H1 (cell line): ENCODE results near the gene SIGLEC15. TPM values are rescaled to one million over a fixed set of nuclear protein-coding genes. Genes with fewer than 3 reads are reported as not detected.

Source experiments
- CTCF ChIA-PET: fragments of 300-600 bp; sonication (Branson Sonifier 250); formaldehyde crosslinking; loops from one replicate; lab custom pipeline; 2021; ENCODE audit not compliant: partially characterized antibody; lab: Charles Lee
- POLR2A ChIA-PET: fragments of 300-600 bp; sonication (Branson Sonifier 250); formaldehyde crosslinking; loops from one replicate; lab custom pipeline; 2021; ENCODE audit warnings: inconsistent platforms; ENCODE audit not compliant: partially characterized antibody; lab: Charles Lee
- DNase-seq, 2 experiments: peaks; one replicate each; pipeline versions ENCODE4 v3.0.0 to v3.0.0-alpha.2; 2010 to 2022; ENCODE audit warnings: low spot score in 2 of 2, low read depth in 1 of 2, mixed read lengths in 1 of 2
- FAIRE-seq: peaks from 2 replicates; lab custom pipeline; 2011; peaks lifted over from hg19 to GRCh38; lab: Jason Lieb, UNC
- H2AFZ ChIP-seq: 2 replicates; pipeline ENCODE4 v1.8.1; 2012; ENCODE audit warnings: low read length, inconsistent platforms
- H2AK5ac ChIP-seq: 2 replicates; pipeline ENCODE4 v1.6.1; 2013; ENCODE audit warnings: low read depth, low read length
- H2BK120ac ChIP-seq: replicated peaks from 2 replicates; pipeline ENCODE3; 2013; ENCODE audit warnings: low read depth, low read length, inconsistent platforms
- H2BK12ac ChIP-seq: 2 replicates; pipeline ENCODE4 v1.6.1; 2013; ENCODE audit warnings: low read depth, low read length
- H2BK15ac ChIP-seq: 2 replicates; pipeline ENCODE4 v1.6.1; 2013; ENCODE audit warnings: low read length
- H2BK20ac ChIP-seq: 2 replicates; pipeline ENCODE4 v1.6.1; 2013; ENCODE audit warnings: low read length
- H2BK5ac ChIP-seq: 2 replicates; pipeline ENCODE4 v1.6.1; 2013; ENCODE audit warnings: low read depth, low read length
- H3K14ac ChIP-seq: 2 replicates; pipeline ENCODE4 v1.6.1; 2013; ENCODE audit warnings: inconsistent platforms; ENCODE audit not compliant: insufficient read length
- H3K18ac ChIP-seq: 2 replicates; pipeline ENCODE4 v1.6.1; 2013; ENCODE audit warnings: low read length; ENCODE audit errors: extremely low read depth
- H3K23ac ChIP-seq: 2 replicates; pipeline ENCODE4 v1.6.1; 2013; ENCODE audit warnings: inconsistent platforms; ENCODE audit not compliant: insufficient read length
- H3K23me2 ChIP-seq: 2 replicates; pipeline ENCODE4 v1.6.1; 2013; ENCODE audit warnings: low read depth, low read length
- H3K27ac ChIP-seq: 2 replicates; pipeline ENCODE4 v1.6.1; 2011; ENCODE audit warnings: low read depth, low read length, inconsistent platforms
- H3K27me3 ChIP-seq, 4 experiments: replicated peaks in 1 of 4; 1 replicate in 1 of 4; 2 replicates in 3 of 4; pipeline versions ENCODE4 v1.6.1 to v1.8.1; 2011 to 2013; ENCODE audit warnings: low read length in 3 of 4, mild to moderate bottlenecking in 3 of 4, inconsistent platforms in 2 of 4, mixed read lengths in 2 of 4, moderate library complexity in 1 of 4; ENCODE audit not compliant: control insufficient read depth in 3 of 4, insufficient read depth in 3 of 4; ENCODE audit errors: extremely low read depth in 1 of 4
- H3K36me3 ChIP-seq, 4 experiments: 2 replicates each; pipeline versions ENCODE4 v1.6.1 to v1.8.1; 2011 to 2013; ENCODE audit warnings: mild to moderate bottlenecking in 4 of 4, low read length in 3 of 4, moderate library complexity in 2 of 4, control low read depth in 1 of 4, inconsistent platforms in 1 of 4; ENCODE audit not compliant: insufficient read depth in 4 of 4, control insufficient read depth in 2 of 4
- H3K4ac ChIP-seq: replicated peaks from 2 replicates; pipeline ENCODE3; 2013; ENCODE audit warnings: low read length, low read depth, mixed read lengths, inconsistent platforms; ENCODE audit not compliant: insufficient read length
- H3K4me1 ChIP-seq, 4 experiments: replicated peaks in 1 of 4; 1 replicate in 1 of 4; 2 replicates in 3 of 4; pipeline versions ENCODE4 v1.6.1 to v1.8.1; 2011 to 2013; ENCODE audit warnings: low read length in 3 of 4, inconsistent platforms in 2 of 4, mixed read lengths in 1 of 4; ENCODE audit not compliant: insufficient read depth in 4 of 4, control insufficient read depth in 3 of 4
- H3K4me2 ChIP-seq, 2 experiments: 2 replicates each; pipeline versions ENCODE4 v1.6.1 to v1.8.1; 2011 to 2013; ENCODE audit warnings: low read depth in 2 of 2, low read length in 2 of 2, control low read depth in 1 of 2, inconsistent platforms in 1 of 2, mild to moderate bottlenecking in 1 of 2; ENCODE audit not compliant: insufficient read depth in 1 of 2
- H3K4me3 ChIP-seq, 4 experiments: fragments of 200-600, 300-600 bp in 1 of 4; sonication (generic), shearing (Covaris generic), sonication (Bioruptor Twin) in 1 of 4; 2 replicates each; pipeline versions ENCODE4 v1.5.1 to v1.8.1; 2011 to 2016; ENCODE audit warnings: low read length in 4 of 4, low read depth in 3 of 4, control low read depth in 2 of 4, inconsistent platforms in 2 of 4, mild to moderate bottlenecking in 2 of 4, mixed read lengths in 1 of 4, moderate library complexity in 1 of 4; ENCODE audit not compliant: insufficient read depth in 2 of 4; ENCODE audit errors: extremely low read depth in 1 of 4
- H3K56ac ChIP-seq: replicated peaks from 2 replicates; pipeline ENCODE3; 2013; ENCODE audit warnings: low read depth, mild to moderate bottlenecking, mixed read lengths, low read length, inconsistent platforms; ENCODE audit not compliant: insufficient read length
- H3K79me1 ChIP-seq: 2 replicates; pipeline ENCODE4 v1.6.1; 2013; ENCODE audit warnings: low read depth, low read length, control low read depth
- H3K79me2 ChIP-seq, 2 experiments: 2 replicates each; pipeline versions ENCODE4 v1.6.1 to v1.8.1; 2012 to 2013; ENCODE audit warnings: low read length in 2 of 2, mild to moderate bottlenecking in 2 of 2, inconsistent platforms in 1 of 2; ENCODE audit not compliant: insufficient read depth in 2 of 2, control insufficient read depth in 1 of 2
- H3K9ac ChIP-seq, 4 experiments: replicated peaks in 1 of 4; 1 replicate in 1 of 4; 2 replicates in 3 of 4; pipeline versions ENCODE4 v1.6.1 to v1.8.1; 2011 to 2013; ENCODE audit warnings: low read depth in 3 of 4, low read length in 3 of 4, control low read depth in 2 of 4, mild to moderate bottlenecking in 2 of 4, moderate library complexity in 2 of 4, inconsistent platforms in 1 of 4; ENCODE audit errors: extremely low read depth in 1 of 4
- H3K9me3 ChIP-seq, 2 experiments: 2 replicates each; pipeline versions ENCODE4 v1.6.1 to v1.8.1; 2012 to 2013; ENCODE audit warnings: mild to moderate bottlenecking in 2 of 2, moderate library complexity in 2 of 2, control low read depth in 1 of 2, inconsistent platforms in 1 of 2, low read depth in 1 of 2, low read length in 1 of 2, mixed read lengths in 1 of 2; ENCODE audit not compliant: insufficient read depth in 2 of 2
- H4K20me1 ChIP-seq, 2 experiments: replicated peaks in 1 of 2; 2 replicates each; pipeline versions ENCODE3 to v1.8.1; 2011 to 2013; ENCODE audit warnings: inconsistent platforms in 2 of 2, low read length in 2 of 2, mild to moderate bottlenecking in 1 of 2; ENCODE audit not compliant: insufficient read depth in 2 of 2, control insufficient read depth in 1 of 2
- H4K5ac ChIP-seq: 2 replicates; pipeline ENCODE4 v1.6.1; 2013; ENCODE audit warnings: low read length, low read depth, mixed read lengths, inconsistent platforms; ENCODE audit not compliant: insufficient read length
- H4K8ac ChIP-seq: 2 replicates; pipeline ENCODE4 v1.8.0; 2013; ENCODE audit warnings: mild to moderate bottlenecking, moderate library complexity, low read length, inconsistent platforms; ENCODE audit not compliant: insufficient read depth; ENCODE audit errors: extremely low read depth
- H4K91ac ChIP-seq: replicated peaks from 2 replicates; pipeline ENCODE3; 2013; ENCODE audit warnings: low read length, mixed read lengths, inconsistent platforms; ENCODE audit not compliant: insufficient read length
- BRCA1 ChIP-seq: IDR thresholded peaks from 2 replicates; pipeline ENCODE4 v1.6.1; 2012; ENCODE audit warnings: low read depth, low read length, improper control_type of control experiment
- HDAC2 ChIP-seq, 2 experiments: fragments of 300-600 bp in 1 of 2; sonication (generic) in 1 of 2; IDR thresholded peaks; 2 replicates each; pipeline ENCODE4 v1.6.1; 2011 to 2012; ENCODE audit warnings: low read depth in 2 of 2, low read length in 2 of 2, mild to moderate bottlenecking in 2 of 2, moderate library complexity in 2 of 2, borderline replicate concordance in 1 of 2, inconsistent platforms in 1 of 2
- TBP ChIP-seq: IDR thresholded peaks from 2 replicates; pipeline ENCODE4 v1.6.1; 2011; ENCODE audit warnings: low read depth, low read length, improper control_type of control experiment
- WGBS, 2 experiments: shearing (Covaris generic) in 1 of 2; methylation state at CpG; one replicate each; pipeline versions ENCODE4 v1.1.6 to v1.1.7; 2013 to 2015; ENCODE audit warnings: low lambda C conversion rate in 2 of 2, mixed read lengths in 2 of 2, inconsistent platforms in 1 of 2, low coverage in 1 of 2, missing lambda C conversion rate in 1 of 2; ENCODE audit not compliant: insufficient replicate concordance in 2 of 2, insufficient coverage in 1 of 2, insufficient read length in 1 of 2; ENCODE audit errors: extremely low coverage in 1 of 2, missing lambda C conversion rate in 1 of 2; 5-methylcytosine and 5-hydroxymethylcytosine counted together
- polyA plus RNA-seq, 7 experiments: library from polyadenylated mRNA; depleted of rRNA in 3 of 7; stranded (reverse) in 5 of 7; unstranded in 2 of 7; fragments of >200 nt in 5 of 7; fragments of 200-250 nt in 2 of 7; gene quantifications; 1 replicate in 5 of 7; 2 replicates in 1 of 7; 4 replicates in 1 of 7; pipeline versions ENCODE4 v1.2.1 to v1.2.3, GENCODE V29; 2011 to 2013; ENCODE audit warnings: missing spikeins in 2 of 7, mixed read lengths in 2 of 7
- total RNA-seq: library from RNA; stranded (reverse); fragmentation: NEBNext Ultra II Directional; extraction: Animal tissue kit (Norgen Biotek cat#: 25700); gene quantifications from 2 replicates; pipeline ENCODE4 v1.2.1, GENCODE V29; 2021

SIGLEC15 gene
- total and polyA plus RNA-seq, 2 of the 8 experiments (the other 6 are each of a cell fraction or from before 2014, with no cell fraction given), result 0.20 to 0.37 TPM

DNA sequence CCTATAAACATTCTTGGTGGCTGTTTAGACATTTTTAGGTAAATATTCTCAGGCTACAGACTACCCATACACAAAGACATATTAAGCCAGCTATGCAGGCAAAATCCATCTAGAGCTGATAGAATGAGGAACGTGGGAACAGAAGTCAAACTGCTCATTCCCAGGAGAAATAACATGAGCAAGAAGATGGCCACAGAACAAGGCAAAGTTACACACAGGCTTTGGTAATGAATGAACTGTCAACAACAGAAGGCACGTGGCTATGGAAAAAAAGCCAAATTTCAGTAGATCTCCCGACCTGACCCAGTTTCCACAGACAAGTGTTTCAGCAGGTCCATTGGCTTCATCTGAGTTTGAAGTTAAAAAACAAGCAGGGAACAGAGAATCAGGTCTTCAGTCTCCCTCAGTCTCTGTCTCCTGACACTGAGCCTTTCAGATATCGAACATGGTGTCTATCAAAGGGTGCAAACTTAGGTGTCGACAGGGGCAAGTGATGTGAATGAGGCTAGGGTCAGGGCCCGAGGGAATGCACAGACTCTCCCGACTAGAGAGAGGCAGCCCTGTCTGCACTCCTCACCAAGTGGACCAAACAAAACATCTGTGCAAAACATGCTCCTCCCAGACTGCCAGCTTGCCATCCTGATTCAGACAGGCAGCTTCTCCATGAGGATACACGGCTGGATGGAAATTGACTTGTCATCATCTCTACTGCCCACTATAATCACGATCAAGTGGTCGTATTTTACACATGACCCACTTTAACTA is 25.9 kb downstream of the SIGLEC15 start:
- Histone ChIP-seq H3K36me3 (peaks cover 0 to 6% (median 4%) of the 10 kb centered on the region in 4 experiments; a peak in 5 of 8 replicates), H2BK12ac (no peak overlapping the region), H2AFZ (no peak overlapping the region), H3K56ac (no peak overlapping the region), H4K20me1 (no peaks in the 10 kb centered on the region), H3K4me2 (no peak overlapping the region), H2BK120ac (no peak overlapping the region), H4K91ac (no peak overlapping the region), H3K4me1 (no peaks in the 10 kb centered on the region), H3K4me3 (no peak overlapping the region), H3K4ac (no peak overlapping the region), H3K9ac (no peak overlapping the region), H3K9me3 (no peaks in the 10 kb centered on the region), H4K5ac (no peak overlapping the region), H4K8ac (no peak overlapping the region), H3K79me1 (no peaks in the 10 kb centered on the region), H3K27me3 (no peaks in the 10 kb centered on the region), H3K79me2 (no peaks in the 10 kb centered on the region), H2BK15ac (no peak overlapping the region), H3K18ac (no peak overlapping the region), H2AK5ac (no peak overlapping the region), H3K27ac (no peak overlapping the region), H3K23me2 (no peaks in the 10 kb centered on the region), H2BK5ac (no peak overlapping the region), H2BK20ac (no peak overlapping the region), H3K14ac (no peak overlapping the region), H3K23ac (no peak overlapping the region)
- TF ChIP-seq HDAC2 (IDR thresholded peaks at IDR 0.05; ENCODE audit: borderline replicate concordance in 1 of 2, low read depth in 2 of 2, low read length in 2 of 2), result no peak
- TF ChIP-seq BRCA1, result no peak
- TF ChIP-seq TBP, result no peak
- POLR2A ChIA-PET, result no interaction called here
- FAIRE-seq (no peak), DNase-seq (no peak)
- CTCF ChIA-PET, result interaction anchor here (1.0 to 5.2 kb wide), 24 partner anchors 9 to 236 kb away, joined by 3 to 41 read pairs (median 4); partner anchors contain the start of gene SLC14A1
- WGBS, 2 experiments, result 90% methylated on average over 10 of the region's 10 CpGs; no CpG with 5 or more reads in 1 of the 2 experiments
